ENCODE measurements around the gene UBAC2.

DNA sequence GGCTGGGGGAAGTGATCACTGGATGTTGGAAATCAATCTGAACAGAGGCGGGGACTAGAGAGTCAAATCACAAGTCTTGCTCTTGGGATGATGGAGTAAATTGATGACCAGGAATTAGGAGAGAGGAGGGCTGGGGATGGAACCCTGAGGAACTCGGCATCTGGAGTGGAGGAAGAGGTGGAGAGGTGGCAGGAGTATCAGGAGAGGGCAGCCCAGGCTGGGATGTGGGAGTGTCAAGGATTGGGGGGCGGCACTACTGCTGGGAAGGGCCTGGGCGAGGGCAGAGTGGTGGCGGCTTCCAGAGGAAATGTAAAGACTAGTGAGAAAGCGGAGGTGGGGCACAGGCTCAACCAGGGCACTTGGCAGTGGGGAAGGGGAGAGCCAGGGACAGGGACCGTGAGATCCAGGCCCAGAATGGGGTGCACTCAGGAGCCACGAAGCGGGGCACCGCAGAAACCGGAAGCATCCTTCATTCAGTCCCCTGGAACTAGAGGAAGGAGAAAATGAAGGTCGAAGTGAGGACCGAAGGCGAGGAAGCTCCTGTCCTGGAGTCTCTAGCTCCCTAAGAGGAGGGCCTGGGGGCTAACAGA is 187.8 kb downstream of the UBAC2 start:
- TF ChIP-seq EZH2 (IDR thresholded peaks at IDR 0.05; ENCODE audit: borderline replicate concordance, low read depth, low read length, poor library complexity, severe bottlenecking), result no peak
- TF ChIP-seq, protein P1, sequence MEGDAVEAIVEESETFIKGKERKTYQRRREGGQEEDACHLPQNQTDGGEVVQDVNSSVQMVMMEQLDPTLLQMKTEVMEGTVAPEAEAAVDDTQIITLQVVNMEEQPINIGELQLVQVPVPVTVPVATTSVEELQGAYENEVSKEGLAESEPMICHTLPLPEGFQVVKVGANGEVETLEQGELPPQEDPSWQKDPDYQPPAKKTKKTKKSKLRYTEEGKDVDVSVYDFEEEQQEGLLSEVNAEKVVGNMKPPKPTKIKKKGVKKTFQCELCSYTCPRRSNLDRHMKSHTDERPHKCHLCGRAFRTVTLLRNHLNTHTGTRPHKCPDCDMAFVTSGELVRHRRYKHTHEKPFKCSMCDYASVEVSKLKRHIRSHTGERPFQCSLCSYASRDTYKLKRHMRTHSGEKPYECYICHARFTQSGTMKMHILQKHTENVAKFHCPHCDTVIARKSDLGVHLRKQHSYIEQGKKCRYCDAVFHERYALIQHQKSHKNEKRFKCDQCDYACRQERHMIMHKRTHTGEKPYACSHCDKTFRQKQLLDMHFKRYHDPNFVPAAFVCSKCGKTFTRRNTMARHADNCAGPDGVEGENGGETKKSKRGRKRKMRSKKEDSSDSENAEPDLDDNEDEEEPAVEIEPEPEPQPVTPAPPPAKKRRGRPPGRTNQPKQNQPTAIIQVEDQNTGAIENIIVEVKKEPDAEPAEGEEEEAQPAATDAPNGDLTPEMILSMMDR (conservative IDR thresholded peaks at IDR 0.05; ENCODE audit: low read depth, low read length), result no peak
